Measurements from ENCODE around the gene OR1F1.

OR1F1 gene

DNA sequence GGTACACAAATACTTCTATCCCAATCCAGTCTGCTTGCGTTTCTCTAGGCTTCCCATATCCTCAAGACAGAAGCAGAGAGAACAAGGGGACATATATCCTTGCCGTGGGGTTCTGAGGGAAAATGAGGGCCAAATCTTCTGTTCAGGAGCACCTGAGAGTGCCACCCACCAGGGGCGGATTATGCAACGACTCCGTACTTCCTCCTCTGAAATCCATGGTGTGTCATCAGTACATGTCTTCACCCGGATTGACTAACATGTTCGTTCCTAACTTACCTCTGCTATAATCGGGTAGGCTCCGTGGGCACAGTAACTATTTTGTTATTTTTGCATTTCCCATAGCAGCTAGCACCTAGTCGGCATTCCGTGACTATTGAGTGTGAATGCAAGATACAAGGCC is 54.7 kb downstream of the OR1F1 start:
- Histone ChIP-seq H3K27ac (ENCODE audit: low read depth, low read length) (no peak overlapping the region), H4K20me1 (ENCODE audit: control insufficient read depth, insufficient read depth, low read depth, low read length) (no peaks in the 10 kb centered on the region), H3K4me2 (ENCODE audit: low read length) (no peak overlapping the region), H3K36me3 (ENCODE audit: control insufficient read depth, low read length) (no peaks in the 10 kb centered on the region), H3K4me3 (ENCODE audit: low read length) (no peak overlapping the region), H3K4me1 (ENCODE audit: control insufficient read depth, low read length) (no peaks in the 10 kb centered on the region), H3F3A (ENCODE audit: control insufficient read depth, insufficient read depth) (no peaks in the 10 kb centered on the region), H3K9me3 (ENCODE audit: control insufficient read depth, insufficient read depth, low read length) (no peaks in the 10 kb centered on the region), H3K27me3 (ENCODE audit: control insufficient read depth, low read length) (no peaks in the 10 kb centered on the region; the same call in 1 of the 2 replicates), H3K9me2 (replicated peaks; ENCODE audit: control insufficient read depth, low read length) (no peaks in the 10 kb centered on the region), H3K79me2 (ENCODE audit: control insufficient read depth, low read length) (no peaks in the 10 kb centered on the region)
- TF ChIP-seq EZH2phosphoT487 (IDR thresholded peaks at IDR 0.05; ENCODE audit: borderline replicate concordance, low read length), result no peak
- TF ChIP-seq, protein P1, sequence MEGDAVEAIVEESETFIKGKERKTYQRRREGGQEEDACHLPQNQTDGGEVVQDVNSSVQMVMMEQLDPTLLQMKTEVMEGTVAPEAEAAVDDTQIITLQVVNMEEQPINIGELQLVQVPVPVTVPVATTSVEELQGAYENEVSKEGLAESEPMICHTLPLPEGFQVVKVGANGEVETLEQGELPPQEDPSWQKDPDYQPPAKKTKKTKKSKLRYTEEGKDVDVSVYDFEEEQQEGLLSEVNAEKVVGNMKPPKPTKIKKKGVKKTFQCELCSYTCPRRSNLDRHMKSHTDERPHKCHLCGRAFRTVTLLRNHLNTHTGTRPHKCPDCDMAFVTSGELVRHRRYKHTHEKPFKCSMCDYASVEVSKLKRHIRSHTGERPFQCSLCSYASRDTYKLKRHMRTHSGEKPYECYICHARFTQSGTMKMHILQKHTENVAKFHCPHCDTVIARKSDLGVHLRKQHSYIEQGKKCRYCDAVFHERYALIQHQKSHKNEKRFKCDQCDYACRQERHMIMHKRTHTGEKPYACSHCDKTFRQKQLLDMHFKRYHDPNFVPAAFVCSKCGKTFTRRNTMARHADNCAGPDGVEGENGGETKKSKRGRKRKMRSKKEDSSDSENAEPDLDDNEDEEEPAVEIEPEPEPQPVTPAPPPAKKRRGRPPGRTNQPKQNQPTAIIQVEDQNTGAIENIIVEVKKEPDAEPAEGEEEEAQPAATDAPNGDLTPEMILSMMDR (IDR thresholded peaks at IDR 0.05; ENCODE audit: low read depth, low read length, poor library complexity, severe bottlenecking), result no peak

DNA sequence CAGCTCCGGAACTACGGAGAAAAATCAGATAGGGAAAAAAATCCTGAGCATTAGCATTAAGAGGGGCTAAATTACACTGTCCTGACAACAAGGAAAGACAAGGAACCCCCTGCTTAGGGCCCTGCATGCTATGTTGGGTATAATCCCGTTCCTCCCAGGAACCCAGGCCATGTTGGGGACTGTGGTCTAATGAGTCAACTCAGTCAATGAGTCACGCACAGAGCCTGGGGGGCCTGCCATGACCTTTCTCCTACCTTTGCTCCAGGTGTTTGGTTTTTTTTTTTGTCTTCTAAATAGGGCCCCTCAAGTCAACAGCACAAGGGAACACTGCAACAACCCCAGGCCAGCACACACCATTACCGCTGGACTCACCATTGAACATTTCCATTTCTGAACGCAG is 55.9 kb downstream of the OR1F1 start:
- TF ChIP-seq EZH2phosphoT487 (IDR thresholded peaks at IDR 0.05; ENCODE audit: borderline replicate concordance, low read length), result no peak
- TF ChIP-seq, protein P1 (IDR thresholded peaks at IDR 0.05; ENCODE audit: low read depth, low read length, poor library complexity, severe bottlenecking), result no peak
- H3K4me1 ChIP-seq (ENCODE audit: control insufficient read depth, low read length), result no peaks in the 10 kb centered on the region
- H3K27ac ChIP-seq (ENCODE audit: low read depth, low read length), result no peak overlapping the region
- no peaks in the 10 kb centered on the region for H3K9me3 ChIP-seq (ENCODE audit: control insufficient read depth, insufficient read depth, low read length)
- no peaks in the 10 kb centered on the region for H3K9me2 ChIP-seq (replicated peaks; ENCODE audit: control insufficient read depth, low read length)
- H3K79me2 ChIP-seq (ENCODE audit: control insufficient read depth, low read length), result no peaks in the 10 kb centered on the region
- no peaks in the 10 kb centered on the region for H3F3A ChIP-seq (ENCODE audit: control insufficient read depth, insufficient read depth)
- no peak overlapping the region for H3K4me2 ChIP-seq (ENCODE audit: low read length)
- no peaks in the 10 kb centered on the region; the same call in 1 of the 2 replicates for H3K27me3 ChIP-seq (ENCODE audit: control insufficient read depth, low read length)
- H3K4me3 ChIP-seq (ENCODE audit: low read length), result no peak overlapping the region
- no peaks in the 10 kb centered on the region for H3K36me3 ChIP-seq (ENCODE audit: control insufficient read depth, low read length)
- H4K20me1 ChIP-seq (ENCODE audit: control insufficient read depth, insufficient read depth, low read depth, low read length), result no peaks in the 10 kb centered on the region

DNA sequence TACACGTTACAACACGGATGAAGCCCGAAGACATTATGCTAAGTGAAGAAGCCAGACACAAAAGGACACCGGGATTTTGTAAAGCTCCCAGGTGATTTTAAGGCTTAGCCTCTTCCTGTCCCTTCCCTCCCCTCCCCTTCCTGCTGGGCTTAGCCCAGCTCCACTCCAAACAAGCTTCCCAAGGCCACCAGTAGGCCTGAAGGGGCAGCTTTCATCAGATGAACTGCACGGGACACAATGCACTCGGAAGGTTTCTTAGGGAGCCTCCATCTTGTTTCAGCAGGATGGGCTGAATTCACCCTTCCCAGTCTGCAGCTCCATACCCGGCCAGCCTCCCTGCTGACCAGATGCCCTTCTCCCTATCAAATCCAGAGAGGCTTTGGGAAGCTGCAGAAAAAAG is 58.0 kb downstream of the OR1F1 start:
- no peaks in the 10 kb centered on the region for H3F3A ChIP-seq (ENCODE audit: control insufficient read depth, insufficient read depth)
- no peak overlapping the region for H3K27ac ChIP-seq (ENCODE audit: low read depth, low read length)
- H3K9me2 ChIP-seq (replicated peaks; ENCODE audit: control insufficient read depth, low read length), result no peaks in the 10 kb centered on the region
- no peaks in the 10 kb centered on the region for H4K20me1 ChIP-seq (ENCODE audit: control insufficient read depth, insufficient read depth, low read depth, low read length)
- no peaks in the 10 kb centered on the region for H3K9me3 ChIP-seq (ENCODE audit: control insufficient read depth, insufficient read depth, low read length)
- no peak overlapping the region for H3K4me2 ChIP-seq (ENCODE audit: low read length)
- H3K4me3 ChIP-seq (ENCODE audit: low read length), result no peak overlapping the region
- no peaks in the 10 kb centered on the region for H3K79me2 ChIP-seq (ENCODE audit: control insufficient read depth, low read length)
- H3K4me1 ChIP-seq (ENCODE audit: control insufficient read depth, low read length), result no peaks in the 10 kb centered on the region
- no peaks in the 10 kb centered on the region for H3K36me3 ChIP-seq (ENCODE audit: control insufficient read depth, low read length)
- H3K27me3 ChIP-seq (ENCODE audit: control insufficient read depth, low read length), result no peaks in the 10 kb centered on the region
- TF ChIP-seq EZH2phosphoT487 (IDR thresholded peaks at IDR 0.05; ENCODE audit: borderline replicate concordance, low read length), result no peak
- TF ChIP-seq, protein P1 (IDR thresholded peaks at IDR 0.05; ENCODE audit: low read depth, low read length, poor library complexity, severe bottlenecking), result no peak

DNA sequence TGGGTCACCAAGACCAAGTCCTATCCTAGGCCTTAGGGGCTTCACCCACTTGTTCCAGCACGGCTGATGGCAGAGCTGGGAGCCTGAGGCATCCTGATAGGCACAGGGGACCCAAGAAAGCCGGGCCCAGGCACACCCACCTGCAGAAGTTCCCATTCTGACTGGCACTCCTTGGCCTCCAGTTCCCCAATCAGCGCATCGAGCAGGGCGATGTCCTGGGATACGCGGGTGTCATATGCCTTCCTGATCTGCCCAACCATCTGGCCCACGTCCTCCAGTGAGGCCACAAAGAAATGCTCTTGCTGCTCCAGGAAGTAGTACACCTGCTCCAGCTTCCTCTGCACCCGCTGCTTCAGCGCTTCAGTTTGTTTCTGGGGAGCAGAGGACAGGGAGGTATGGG is 58.9 kb downstream of the OR1F1 start:
- Histone ChIP-seq H3K36me3 (ENCODE audit: control insufficient read depth, low read length) (no peaks in the 10 kb centered on the region), H3K4me3 (ENCODE audit: low read length) (no peak overlapping the region), H3K9me2 (replicated peaks; ENCODE audit: control insufficient read depth, low read length) (no peaks in the 10 kb centered on the region), H3F3A (ENCODE audit: control insufficient read depth, insufficient read depth) (no peaks in the 10 kb centered on the region), H3K79me2 (ENCODE audit: control insufficient read depth, low read length) (no peaks in the 10 kb centered on the region), H3K4me1 (ENCODE audit: control insufficient read depth, low read length) (no peaks in the 10 kb centered on the region), H3K27ac (ENCODE audit: low read depth, low read length) (no peak overlapping the region), H3K4me2 (ENCODE audit: low read length) (no peak overlapping the region), H4K20me1 (ENCODE audit: control insufficient read depth, insufficient read depth, low read depth, low read length) (no peaks in the 10 kb centered on the region), H3K9me3 (ENCODE audit: control insufficient read depth, insufficient read depth, low read length) (no peaks in the 10 kb centered on the region), H3K27me3 (ENCODE audit: control insufficient read depth, low read length) (no peaks in the 10 kb centered on the region)
- TF ChIP-seq, protein P1 (IDR thresholded peaks at IDR 0.05; ENCODE audit: low read depth, low read length, poor library complexity, severe bottlenecking), result no peak
- no peak for TF ChIP-seq EZH2phosphoT487 (IDR thresholded peaks at IDR 0.05; ENCODE audit: borderline replicate concordance, low read length)

Data from DOHH2 (cell line).